Gastroesophageal sphincter (tissue), 3 donors: ENCODE data around the gene ZNF521.

Experiments used
- CTCF ChIP-seq, 4 experiments: fragments of 200-600 bp in 2 of 4; fragments of 450-650 bp in 2 of 4; sonication (generic) in 1 of 4; IDR thresholded peaks; one replicate each; pipeline ENCODE4 v1.5.1; 2017 to 2019; ENCODE audit warnings: antibody characterized with exemption in 4 of 4, mild to moderate bottlenecking in 2 of 4, moderate library complexity in 2 of 4
- POLR2A ChIP-seq, 2 donors: fragments of 450-650 bp; IDR thresholded peaks; one replicate each; pipeline ENCODE4 v1.6.1; 2017; ENCODE audit warnings: antibody characterized with exemption in 2 of 2, mild to moderate bottlenecking in 2 of 2, moderate library complexity in 1 of 2

- TF ChIP-seq POLR2A (IDR thresholded peaks at IDR 0.05), result no peak
- TF ChIP-seq CTCF (IDR thresholded peaks at IDR 0.05), result no peak
Observed at GRCh38 chr18:25099895-25100294, 252.1 kb downstream of the ZNF521 start.
